ENCODE data around the gene MAP2K7. TPM values are rescaled to one million over a fixed set of nuclear protein-coding genes. Genes with fewer than 3 reads are reported as not detected.

MAP2K7 gene
- total RNA-seq, 4 donors from 2014 or later = 13.9 to 23.4 (median 17.9) TPM

DNA sequence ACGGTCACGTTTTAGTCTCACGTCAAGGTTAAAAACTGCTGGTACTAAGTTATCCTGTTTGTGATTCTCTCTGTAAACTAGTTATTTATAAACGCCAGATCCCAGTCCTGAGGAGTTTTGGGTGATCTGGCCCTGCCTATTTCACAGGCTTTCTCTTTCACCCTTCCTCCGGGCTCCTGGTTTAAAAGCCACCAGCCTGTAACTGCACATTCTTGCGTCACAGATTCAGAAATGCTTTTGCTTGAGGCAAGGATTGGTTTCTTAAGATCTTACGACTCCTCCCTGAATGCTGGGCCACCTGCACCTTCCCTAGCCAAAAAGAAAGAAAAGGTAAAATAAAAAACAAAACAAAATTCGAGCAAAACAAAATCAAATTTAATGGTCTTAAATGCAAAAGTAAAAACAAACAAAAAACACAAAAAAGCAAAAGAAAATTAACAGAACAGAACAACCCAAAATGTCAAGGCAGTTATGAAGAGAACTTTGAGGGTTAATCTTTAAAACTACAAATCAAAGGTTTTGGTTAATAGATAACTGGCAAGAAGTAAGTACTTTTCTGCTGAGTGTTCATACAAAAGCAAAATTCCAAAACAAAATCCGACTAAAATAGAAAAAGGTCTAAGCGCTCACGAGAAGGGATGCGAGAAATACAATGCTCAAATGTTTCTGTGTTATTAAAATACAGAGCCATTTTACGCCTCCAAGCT lies 58.4 kb downstream of the MAP2K7 start:
- peaks cover 0 to 85% of the 10 kb centered on the region in 2 donors for H3K36me3 ChIP-seq

DNA sequence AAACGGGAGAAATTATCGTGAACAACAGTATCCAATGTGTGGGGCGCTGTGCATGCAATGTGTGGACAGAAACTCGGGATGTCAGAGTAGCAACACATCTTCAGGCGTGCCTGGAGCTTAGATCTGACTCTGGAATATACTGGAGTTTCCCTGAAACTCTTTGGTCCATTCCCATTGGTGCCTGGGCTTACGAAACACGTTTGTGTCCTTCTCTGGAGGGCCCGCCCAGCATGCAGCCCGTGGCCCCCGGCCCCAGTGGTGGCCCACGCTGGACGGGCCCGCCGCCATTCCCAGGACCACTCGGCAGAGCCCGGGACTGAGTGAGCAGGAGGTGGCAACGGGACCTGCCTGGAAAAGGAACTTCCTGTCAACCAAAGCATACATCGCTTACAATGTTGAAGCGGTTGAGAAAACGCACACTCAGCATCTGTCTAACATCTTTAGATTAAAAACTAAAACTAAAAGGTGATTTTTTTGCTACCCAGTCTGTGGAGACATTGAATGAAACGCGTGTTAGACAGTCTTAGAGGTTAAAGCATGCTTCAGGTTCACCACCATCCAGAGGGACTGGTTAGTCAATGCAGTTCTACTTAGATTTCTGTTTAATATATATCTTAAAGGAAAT lies 59.1 kb downstream of the MAP2K7 start:
- no peak for ATAC-seq
- no peak overlapping the region for H3K4me3 ChIP-seq
- TF ChIP-seq EP300 (IDR thresholded peaks at IDR 0.05) (no peak), POLR2A (IDR thresholded peaks at IDR 0.05) (no peak), POLR2AphosphoS5 (IDR thresholded peaks at IDR 0.05) (no peak)
- TF ChIP-seq, protein P1, sequence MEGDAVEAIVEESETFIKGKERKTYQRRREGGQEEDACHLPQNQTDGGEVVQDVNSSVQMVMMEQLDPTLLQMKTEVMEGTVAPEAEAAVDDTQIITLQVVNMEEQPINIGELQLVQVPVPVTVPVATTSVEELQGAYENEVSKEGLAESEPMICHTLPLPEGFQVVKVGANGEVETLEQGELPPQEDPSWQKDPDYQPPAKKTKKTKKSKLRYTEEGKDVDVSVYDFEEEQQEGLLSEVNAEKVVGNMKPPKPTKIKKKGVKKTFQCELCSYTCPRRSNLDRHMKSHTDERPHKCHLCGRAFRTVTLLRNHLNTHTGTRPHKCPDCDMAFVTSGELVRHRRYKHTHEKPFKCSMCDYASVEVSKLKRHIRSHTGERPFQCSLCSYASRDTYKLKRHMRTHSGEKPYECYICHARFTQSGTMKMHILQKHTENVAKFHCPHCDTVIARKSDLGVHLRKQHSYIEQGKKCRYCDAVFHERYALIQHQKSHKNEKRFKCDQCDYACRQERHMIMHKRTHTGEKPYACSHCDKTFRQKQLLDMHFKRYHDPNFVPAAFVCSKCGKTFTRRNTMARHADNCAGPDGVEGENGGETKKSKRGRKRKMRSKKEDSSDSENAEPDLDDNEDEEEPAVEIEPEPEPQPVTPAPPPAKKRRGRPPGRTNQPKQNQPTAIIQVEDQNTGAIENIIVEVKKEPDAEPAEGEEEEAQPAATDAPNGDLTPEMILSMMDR (IDR thresholded peaks at IDR 0.05) = no peak
- no peaks in the 10 kb centered on the region for H3K9me3 ChIP-seq
- H3K4me1 ChIP-seq = no peaks in the 10 kb centered on the region
- H3K27me3 ChIP-seq = no peaks in the 10 kb centered on the region
- 77 to 78% methylated on average over 8 to 17 of the region's 22 CpGs for WGBS, 2 donors (ENCODE audit: low coverage in 1 of 2)
- H3K27ac ChIP-seq = no peak overlapping the region
- H3K36me3 ChIP-seq = peaks cover 0 to 91% of the 10 kb centered on the region in 2 donors

More for the DNA sequence above, 58.4 kb downstream of the MAP2K7 start:
- 75 to 81% methylated on average over 11 to 13 of the region's 13 CpGs for WGBS, 2 donors (ENCODE audit: low coverage in 1 of 2)
- Histone ChIP-seq H3K9me3 (no peaks in the 10 kb centered on the region), H3K27me3 (no peaks in the 10 kb centered on the region), H3K4me1 (no peaks in the 10 kb centered on the region), H3K27ac (no peak overlapping the region), H3K4me3 (no peak overlapping the region)
- no peak for ATAC-seq
- TF ChIP-seq POLR2AphosphoS5 (IDR thresholded peaks at IDR 0.05) = no peak
- TF ChIP-seq POLR2A (IDR thresholded peaks at IDR 0.05) = no peak
- no peak for TF ChIP-seq EP300 (IDR thresholded peaks at IDR 0.05)
- TF ChIP-seq, protein P1 (IDR thresholded peaks at IDR 0.05) = no peak

DNA sequence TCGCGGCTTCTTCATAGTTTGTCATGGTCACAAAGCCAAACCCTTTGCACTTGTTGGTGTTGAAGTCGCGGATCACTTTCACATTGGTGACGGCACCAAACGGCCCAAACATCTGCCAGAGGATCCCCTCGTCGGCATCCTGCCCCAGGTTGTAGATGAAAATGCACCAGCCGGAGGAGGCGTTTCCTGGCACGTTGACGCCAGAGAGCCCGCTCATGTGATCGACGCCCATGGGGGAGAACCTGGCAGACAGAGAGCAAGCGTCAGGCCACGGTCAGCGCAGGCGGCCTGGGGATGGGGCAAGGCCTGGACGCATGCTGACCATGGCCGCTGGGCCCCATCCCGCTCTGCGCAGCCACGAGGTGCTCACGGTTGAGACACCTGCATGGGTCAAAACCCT lies 59.9 kb downstream of the MAP2K7 start:
- Histone ChIP-seq H3K4me3 (no peak overlapping the region), H3K27me3 (no peaks in the 10 kb centered on the region), H3K36me3 (peaks cover 0 to 92% of the 10 kb centered on the region in 2 donors), H3K27ac (no peak overlapping the region), H3K9me3 (no peaks in the 10 kb centered on the region), H3K4me1 (no peaks in the 10 kb centered on the region)
- 82 to 92% methylated on average over 4 of the region's 25 CpGs for WGBS, 2 donors (ENCODE audit: low coverage in 1 of 2)
- no peak for TF ChIP-seq POLR2A (IDR thresholded peaks at IDR 0.05)
- no peak for TF ChIP-seq POLR2AphosphoS5 (IDR thresholded peaks at IDR 0.05)
- TF ChIP-seq, protein P1 (IDR thresholded peaks at IDR 0.05) = no peak
- no peak for TF ChIP-seq EP300 (IDR thresholded peaks at IDR 0.05)
- ATAC-seq = no peak

Other genes starting within 250 kb of the MAP2K7 start
- gene RETN, start 234.8 kb upstream of the MAP2K7 start, total RNA-seq = not detected
- 1 to 10 TPM in 1 of 4 donors, under 1 TPM in 2, not detected in 1; 0.67 to 1.2 (median 0.96) TPM for gene MCEMP1, start 226.8 kb upstream of the MAP2K7 start, total RNA-seq
- 10 to 100 TPM; 56.0 to 69.0 (median 64.0) TPM for gene TRAPPC5, start 223.0 kb upstream of the MAP2K7 start, total RNA-seq
- 1 to 10 TPM in 1 of 4 donors, not detected in 3; 1.2 TPM for gene FCER2, start 201.7 kb upstream of the MAP2K7 start, total RNA-seq
- gene CLEC4G, start 171.8 kb upstream of the MAP2K7 start, total RNA-seq = 1 to 10 TPM in 3 of 4 donors, not detected in 1; 1.1 to 6.8 (median 5.5) TPM
- gene CD209, start 156.3 kb upstream of the MAP2K7 start, total RNA-seq = 10 to 100 TPM in 2 of 4 donors, 1 to 10 TPM in 1, under 1 TPM in 1; 0.78 to 11.4 (median 8.0) TPM
- gene CLEC4M, start 140.6 kb upstream of the MAP2K7 start, total RNA-seq = not detected
- gene EVI5L, start 73.7 kb upstream of the MAP2K7 start, total RNA-seq = 10 to 100 TPM; 17.3 to 46.3 (median 22.2) TPM
- gene PRR36, start 29.5 kb upstream of the MAP2K7 start, total RNA-seq = not detected
- under 1 TPM; 0.13 to 0.32 (median 0.29) TPM for gene LRRC8E, start 15.4 kb upstream of the MAP2K7 start, total RNA-seq
- gene TGFBR3L, start 11.0 kb downstream of the MAP2K7 start, total RNA-seq = 1 to 10 TPM; 2.8 to 8.5 (median 5.4) TPM
- gene SNAPC2, start 16.5 kb downstream of the MAP2K7 start, total RNA-seq = 10 to 100 TPM; 29.5 to 37.7 (median 33.4) TPM
- 10 to 100 TPM; 18.3 to 33.3 (median 26.4) TPM for gene CTXN1, start 22.3 kb downstream of the MAP2K7 start, total RNA-seq
- 100 to 1,000 TPM in 1 of 4 donors, 10 to 100 TPM in 3; 65.7 to 108 (median 86.4) TPM for gene TIMM44, start 39.8 kb downstream of the MAP2K7 start, total RNA-seq
- gene ELAVL1, start 101.8 kb downstream of the MAP2K7 start, total RNA-seq = 10 to 100 TPM; 30.8 to 62.5 (median 34.6) TPM
- not detected for gene CCL25, start 148.9 kb downstream of the MAP2K7 start, total RNA-seq
- under 1 TPM in 1 of 4 donors, not detected in 3; 0.02 TPM for gene FBN3, start 245.7 kb downstream of the MAP2K7 start, total RNA-seq

Measured in gastroesophageal sphincter (tissue), 4 donors.